ENCODE results near the gene ISOC1. TPM values are rescaled to one million over a fixed set of nuclear protein-coding genes. Genes with fewer than 3 reads are reported as not detected.

Gene ISOC1
- 31.2 to 32.7 TPM (median 32.5 TPM) in 3 replicates for total RNA-seq

DNA sequence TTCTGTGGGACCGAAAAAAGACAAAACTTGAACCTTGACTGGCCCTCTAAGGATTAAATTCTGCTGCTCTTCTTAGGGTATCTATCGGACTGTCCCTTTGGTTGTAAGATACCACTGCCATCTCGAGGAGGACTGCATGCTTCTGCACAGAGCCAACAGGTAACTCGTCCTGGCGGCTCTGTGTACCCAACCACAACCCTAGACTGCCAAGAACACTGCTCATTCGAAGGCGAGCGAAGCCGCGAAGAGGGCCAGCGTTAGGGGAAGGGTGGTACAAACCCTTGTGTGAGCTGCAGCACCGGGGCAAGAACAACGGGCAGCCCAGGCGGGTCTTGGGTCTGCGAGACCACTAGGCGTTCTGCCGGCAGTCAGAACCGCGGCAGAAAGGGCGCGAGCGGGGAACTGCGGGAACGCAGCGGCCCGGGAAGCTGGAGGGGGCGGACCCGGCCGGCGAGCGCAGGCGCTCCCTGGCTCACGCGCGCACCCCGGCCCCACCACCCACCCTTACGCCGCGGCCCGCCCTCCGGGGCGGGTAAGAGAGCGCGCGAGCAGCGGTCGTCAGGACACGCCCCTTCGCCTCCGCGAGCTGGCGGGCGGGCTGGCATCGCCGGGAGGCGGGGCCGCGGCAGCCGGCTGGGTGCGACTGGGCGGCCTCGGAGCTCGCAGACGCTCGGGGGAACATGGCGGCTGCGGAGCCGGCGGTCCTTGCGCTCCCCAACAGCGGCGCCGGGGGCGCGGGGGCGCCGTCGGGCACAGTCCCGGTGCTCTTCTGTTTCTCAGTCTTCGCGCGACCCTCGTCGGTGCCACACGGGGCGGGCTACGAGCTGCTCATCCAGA is at the start of gene ISOC1:
ISOC1 (plus strand) TSS at position 663 of the 837 bp plus-strand sequence; CDS start at position 681, 18 bp downstream.
- TF ChIP-seq, protein P1, sequence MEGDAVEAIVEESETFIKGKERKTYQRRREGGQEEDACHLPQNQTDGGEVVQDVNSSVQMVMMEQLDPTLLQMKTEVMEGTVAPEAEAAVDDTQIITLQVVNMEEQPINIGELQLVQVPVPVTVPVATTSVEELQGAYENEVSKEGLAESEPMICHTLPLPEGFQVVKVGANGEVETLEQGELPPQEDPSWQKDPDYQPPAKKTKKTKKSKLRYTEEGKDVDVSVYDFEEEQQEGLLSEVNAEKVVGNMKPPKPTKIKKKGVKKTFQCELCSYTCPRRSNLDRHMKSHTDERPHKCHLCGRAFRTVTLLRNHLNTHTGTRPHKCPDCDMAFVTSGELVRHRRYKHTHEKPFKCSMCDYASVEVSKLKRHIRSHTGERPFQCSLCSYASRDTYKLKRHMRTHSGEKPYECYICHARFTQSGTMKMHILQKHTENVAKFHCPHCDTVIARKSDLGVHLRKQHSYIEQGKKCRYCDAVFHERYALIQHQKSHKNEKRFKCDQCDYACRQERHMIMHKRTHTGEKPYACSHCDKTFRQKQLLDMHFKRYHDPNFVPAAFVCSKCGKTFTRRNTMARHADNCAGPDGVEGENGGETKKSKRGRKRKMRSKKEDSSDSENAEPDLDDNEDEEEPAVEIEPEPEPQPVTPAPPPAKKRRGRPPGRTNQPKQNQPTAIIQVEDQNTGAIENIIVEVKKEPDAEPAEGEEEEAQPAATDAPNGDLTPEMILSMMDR (IDR thresholded peaks at IDR 0.05; ENCODE audit: unreplicated experiment): no peak
- no peaks in the 10 kb centered on the region for H3K9me3 Mint-ChIP-seq
- no peaks in the 10 kb centered on the region for H3K36me3 Mint-ChIP-seq
- H3K27ac Mint-ChIP-seq: peak within 1 kb of the TSS; percentile 90
- peak; percentile 89 to 94 for DNase-seq (ENCODE audit: low spot score in 2 of 2, unreplicated experiment in 2 of 2)
- peaks cover 26% of the 10 kb centered on the region for H3K4me1 Mint-ChIP-seq
- H3K27me3 Mint-ChIP-seq (ENCODE audit: low read depth): no peaks in the 10 kb centered on the region
- H3K4me3 Mint-ChIP-seq: peak within 1 kb of the TSS; percentile 85

DNA sequence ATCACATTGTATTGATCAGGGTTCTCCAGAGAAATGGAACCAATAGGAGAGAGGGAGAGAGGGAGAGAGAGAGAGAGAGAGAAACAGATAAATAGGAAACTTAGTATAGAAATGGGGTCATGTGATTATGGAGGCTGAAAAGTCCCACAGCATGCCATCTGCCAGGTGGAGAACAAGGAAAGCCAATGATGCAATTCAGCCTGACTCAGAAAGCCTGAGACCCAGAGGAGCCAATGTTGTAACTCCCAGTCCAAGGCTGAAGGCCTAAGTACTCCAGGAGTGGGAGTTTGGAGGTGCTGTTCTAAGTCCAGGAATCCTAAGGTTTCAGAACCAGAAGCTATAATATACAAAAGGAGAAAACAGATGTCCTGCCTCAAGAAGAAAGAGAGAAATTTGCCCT is 48.4 kb upstream of the ISOC1 start:
- no peak for DNase-seq (ENCODE audit: low spot score in 2 of 2, unreplicated experiment in 2 of 2)

DNA sequence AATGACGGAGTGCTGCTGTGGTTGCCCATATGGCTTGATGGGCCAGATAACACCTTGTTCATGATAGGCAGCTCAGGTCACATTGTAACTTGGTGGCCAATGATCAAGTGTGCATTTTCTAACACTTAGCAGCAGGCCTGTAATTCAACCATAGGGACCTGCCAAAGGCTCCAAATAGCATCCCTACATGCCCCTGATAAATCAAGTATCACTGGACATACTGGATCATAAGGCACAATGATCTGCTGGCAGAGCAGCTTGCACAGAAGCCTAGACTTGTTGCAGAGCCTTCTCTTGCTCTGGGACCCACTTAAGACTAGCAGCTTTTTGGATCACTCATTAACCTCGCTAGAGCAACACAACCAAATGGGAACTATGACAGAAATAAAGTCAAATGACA is 46.0 kb upstream of the ISOC1 start:
- no peak for DNase-seq (ENCODE audit: low spot score in 2 of 2, unreplicated experiment in 2 of 2)
- Mint-ChIP-seq H3K27ac (peak overlapping the region; percentile 30), H3K27me3 (ENCODE audit: low read depth) (no peaks in the 10 kb centered on the region), H3K36me3 (peaks cover 16% of the 10 kb centered on the region), H3K4me3 (no peak overlapping the region), H3K9me3 (peaks cover 26% of the 10 kb centered on the region), H3K4me1 (peaks cover 17% of the 10 kb centered on the region)
- TF ChIP-seq, protein P1 (IDR thresholded peaks at IDR 0.05; ENCODE audit: unreplicated experiment): no peak

More for the DNA sequence above, 48.4 kb upstream of the ISOC1 start:
- TF ChIP-seq, protein P1 (IDR thresholded peaks at IDR 0.05; ENCODE audit: unreplicated experiment): no peak
- peaks cover 40% of the 10 kb centered on the region for H3K9me3 Mint-ChIP-seq
- H3K27me3 Mint-ChIP-seq (ENCODE audit: low read depth): no peaks in the 10 kb centered on the region
- H3K27ac Mint-ChIP-seq: no peak overlapping the region
- peaks cover 20% of the 10 kb centered on the region for H3K36me3 Mint-ChIP-seq
- H3K4me3 Mint-ChIP-seq: no peak overlapping the region
- peaks cover 17% of the 10 kb centered on the region for H3K4me1 Mint-ChIP-seq

DNA sequence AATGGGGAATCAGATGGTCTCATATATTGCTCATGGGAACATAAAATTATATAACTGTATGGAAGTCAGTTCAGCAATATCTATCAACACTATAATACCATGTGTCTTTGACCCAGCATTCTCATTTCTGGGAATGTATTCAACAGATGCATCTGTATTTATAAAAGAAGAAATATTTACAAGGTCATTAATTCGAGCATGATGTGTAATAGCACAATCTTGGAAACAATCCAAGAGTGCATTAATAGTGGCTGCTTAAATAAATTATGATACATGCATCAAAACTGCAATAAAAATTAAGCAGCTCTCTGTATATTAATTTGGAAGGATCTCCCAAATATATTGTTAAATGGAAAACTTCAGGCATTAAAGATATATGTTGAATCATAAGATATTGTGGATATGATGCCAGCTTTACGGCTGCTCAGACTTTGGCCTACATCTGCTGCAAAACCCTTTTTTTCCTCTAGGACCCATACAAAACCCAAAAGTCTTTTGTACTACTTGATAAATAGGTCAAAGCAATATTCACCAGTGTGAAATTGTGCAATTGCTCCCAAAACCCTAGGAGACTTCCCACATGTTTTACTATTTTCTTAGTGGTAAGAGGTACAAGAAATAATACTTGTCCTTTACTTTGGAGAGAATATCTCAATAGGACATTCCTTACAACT is 45.3 kb upstream of the ISOC1 start:
- H3K4me1 Mint-ChIP-seq: peaks cover 17% of the 10 kb centered on the region
- no peaks in the 10 kb centered on the region for H3K27me3 Mint-ChIP-seq (ENCODE audit: low read depth)
- TF ChIP-seq, protein P1 (IDR thresholded peaks at IDR 0.05; ENCODE audit: unreplicated experiment): no peak
- no peak overlapping the region for H3K4me3 Mint-ChIP-seq
- peaks cover 15% of the 10 kb centered on the region for H3K36me3 Mint-ChIP-seq
- DNase-seq (ENCODE audit: low spot score in 2 of 2, unreplicated experiment in 2 of 2): no peak
- peaks cover 19% of the 10 kb centered on the region for H3K9me3 Mint-ChIP-seq
- H3K27ac Mint-ChIP-seq: peak overlapping the region; percentile 30

DNA sequence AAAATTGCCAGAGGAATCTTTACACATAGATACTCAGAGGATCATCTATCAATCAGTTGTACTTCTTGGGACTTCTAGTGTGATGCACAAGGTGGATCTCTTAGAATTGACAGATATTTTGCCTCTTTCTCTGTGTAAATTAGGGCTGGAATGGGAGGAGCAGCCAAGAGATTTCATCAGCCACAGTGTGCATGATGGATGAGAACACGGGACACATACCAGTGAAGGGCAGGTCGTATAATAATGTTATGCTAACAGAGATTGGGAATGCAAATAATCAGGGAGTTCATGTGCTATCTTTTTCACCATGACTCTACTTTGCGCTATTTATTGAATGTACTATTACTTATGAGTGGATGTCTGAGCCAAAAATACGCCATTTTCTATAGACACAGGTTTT is 43.3 kb upstream of the ISOC1 start:
- DNase-seq (ENCODE audit: low spot score in 2 of 2, unreplicated experiment in 2 of 2): no peak
- H3K4me3 Mint-ChIP-seq: no peak overlapping the region
- TF ChIP-seq, protein P1 (IDR thresholded peaks at IDR 0.05; ENCODE audit: unreplicated experiment): no peak
- peaks cover 2% of the 10 kb centered on the region for H3K9me3 Mint-ChIP-seq
- peaks cover 2% of the 10 kb centered on the region for H3K36me3 Mint-ChIP-seq
- peaks cover 17% of the 10 kb centered on the region for H3K4me1 Mint-ChIP-seq
- no peaks in the 10 kb centered on the region for H3K27me3 Mint-ChIP-seq (ENCODE audit: low read depth)
- H3K27ac Mint-ChIP-seq: no peak overlapping the region

Measured in mesothelial cell of epicardium (in vitro differentiated cells).